Measurements from ENCODE around the gene EFCAB14.
A peak's percentile ranks its signal among the peaks of the same experiment; 100 is the strongest.
"Not testable (repeated sequence)": the region's sequence is repeated elsewhere in the genome, so short reads cannot be mapped to it uniquely, and the experiment has no call there.

EFCAB14 gene

DNA sequence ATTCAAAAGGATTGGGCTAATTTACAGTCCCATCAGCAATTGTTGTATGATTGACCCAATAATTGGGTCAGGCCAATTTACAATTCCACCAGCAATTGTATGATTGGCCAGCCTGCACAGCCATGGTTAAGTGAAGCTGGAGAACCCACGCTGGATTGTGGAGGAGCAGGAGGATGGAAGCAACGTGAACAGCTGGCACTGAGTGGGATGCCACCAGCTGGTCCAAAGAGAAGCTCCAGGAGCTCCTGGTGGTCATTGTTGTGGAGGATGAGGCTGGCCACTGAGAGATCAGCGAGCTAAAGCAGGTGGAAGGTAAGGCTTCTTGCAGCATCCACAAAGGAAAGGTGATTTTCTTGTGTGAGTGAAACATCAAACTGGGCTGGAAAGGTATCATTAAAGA is 23.2 kb upstream of the EFCAB14 start:
- no peak overlapping the region for H3K27ac Mint-ChIP-seq
- H3K27me3 Mint-ChIP-seq, result peaks cover 42% of the 10 kb centered on the region
- H3K9me3 Mint-ChIP-seq, result no peaks in the 10 kb centered on the region
- no peak overlapping the region for H3K4me3 Mint-ChIP-seq
- no peak for DNase-seq
- ATAC-seq, result no peak
- H3K4me1 Mint-ChIP-seq, result no peaks in the 10 kb centered on the region

DNA sequence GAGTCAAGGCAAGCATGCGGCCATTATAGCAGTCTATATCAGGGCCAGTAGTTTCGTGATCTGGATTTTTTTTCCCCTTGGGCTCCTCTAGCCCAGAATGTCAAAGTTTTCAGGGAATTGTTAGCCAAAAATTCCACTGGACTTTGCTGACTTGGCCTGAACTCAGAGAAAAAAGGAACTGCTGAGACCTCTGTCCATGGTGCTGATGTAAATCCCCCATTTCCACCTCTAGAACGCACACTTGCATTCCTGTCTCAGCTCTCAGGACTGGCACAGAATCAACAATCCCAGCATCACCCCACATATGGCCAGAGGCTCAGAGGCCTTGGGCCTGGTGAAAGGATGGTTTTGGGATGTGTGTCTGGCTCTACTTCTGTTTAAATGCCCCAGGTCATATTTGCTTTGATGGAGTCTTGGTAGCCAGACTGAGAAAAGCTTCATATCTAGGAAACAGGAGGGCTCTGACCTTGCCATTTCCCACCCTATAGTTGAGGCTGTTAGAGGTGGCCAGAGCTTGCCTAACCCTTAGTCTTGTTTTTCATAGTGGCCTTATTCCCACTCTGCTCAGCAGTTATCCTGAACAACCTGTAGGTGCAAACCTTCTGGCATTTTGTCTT is 16.9 kb upstream of the EFCAB14 start:
- ATAC-seq, result no peak
- peaks cover 9 to 12% of the 10 kb centered on the region in 2 donors for H3K9me3 Mint-ChIP-seq
- no peak overlapping the region for H3K27ac Mint-ChIP-seq
- DNase-seq, result no peak
- no peak overlapping the region for H3K4me3 Mint-ChIP-seq
- peaks cover 32% of the 10 kb centered on the region for H3K27me3 Mint-ChIP-seq
- no peaks in the 10 kb centered on the region for H3K4me1 Mint-ChIP-seq

DNA sequence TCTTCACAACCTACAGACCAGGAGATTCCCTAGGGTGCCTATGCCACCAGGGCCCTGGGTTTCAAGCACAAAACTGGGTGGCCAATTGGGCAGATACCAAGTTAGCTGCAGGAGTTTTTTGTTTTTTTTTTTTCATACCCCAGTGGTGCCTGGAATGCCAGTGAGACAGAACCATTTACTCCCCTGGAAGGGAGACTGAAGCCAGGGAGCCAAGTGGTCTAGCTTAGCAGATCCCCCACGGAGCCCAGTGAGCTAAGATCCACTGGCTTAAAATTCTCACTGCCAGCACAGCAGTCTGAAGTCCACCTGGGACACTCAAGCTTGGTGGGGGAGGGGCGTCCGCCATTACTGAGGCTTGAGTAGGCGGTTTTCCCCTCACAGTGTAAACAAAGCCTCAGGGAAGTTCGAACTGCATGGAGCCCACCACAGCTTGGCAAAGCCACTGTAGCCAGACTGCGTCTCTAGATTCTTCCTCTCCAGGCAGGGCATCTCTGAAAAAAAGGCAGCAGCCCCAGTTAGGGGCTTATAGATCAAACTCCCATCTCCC is 9.5 kb upstream of the EFCAB14 start:
- Mint-ChIP-seq H3K9me3 (peaks cover 10 to 11% of the 10 kb centered on the region in 2 donors), H3K27me3 (peaks cover 64% of the 10 kb centered on the region)
- DNase-seq, H3K4me3 Mint-ChIP-seq, ATAC-seq, H3K4me1 Mint-ChIP-seq, H3K27ac Mint-ChIP-seq: not testable (repeated sequence)

DNA sequence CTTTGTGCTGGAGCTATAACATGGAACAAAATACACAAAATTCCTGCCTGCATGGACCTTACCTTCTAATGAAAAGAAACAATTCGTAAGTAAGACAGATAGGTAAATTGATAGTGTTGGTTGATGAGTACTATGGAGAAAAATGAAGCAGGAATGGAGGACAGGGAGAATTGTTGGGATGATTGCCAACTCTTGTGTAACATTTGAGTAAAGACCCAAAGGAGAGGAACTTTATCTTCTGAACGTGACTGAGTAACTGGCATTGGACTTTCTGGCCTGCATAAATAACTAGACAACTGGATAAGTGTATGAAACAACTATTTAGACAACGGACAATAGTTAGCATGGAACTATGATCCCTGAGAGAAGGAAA is 6.8 kb upstream of the EFCAB14 start:
- H3K27me3 Mint-ChIP-seq, result peaks cover 46% of the 10 kb centered on the region
- peaks cover 6% of the 10 kb centered on the region for H3K4me1 Mint-ChIP-seq
- peaks cover 2 to 4% of the 10 kb centered on the region in 2 donors for H3K9me3 Mint-ChIP-seq
- no peak overlapping the region for H3K27ac Mint-ChIP-seq
- no peak for DNase-seq
- no peak overlapping the region for H3K4me3 Mint-ChIP-seq
- no peak for ATAC-seq

DNA sequence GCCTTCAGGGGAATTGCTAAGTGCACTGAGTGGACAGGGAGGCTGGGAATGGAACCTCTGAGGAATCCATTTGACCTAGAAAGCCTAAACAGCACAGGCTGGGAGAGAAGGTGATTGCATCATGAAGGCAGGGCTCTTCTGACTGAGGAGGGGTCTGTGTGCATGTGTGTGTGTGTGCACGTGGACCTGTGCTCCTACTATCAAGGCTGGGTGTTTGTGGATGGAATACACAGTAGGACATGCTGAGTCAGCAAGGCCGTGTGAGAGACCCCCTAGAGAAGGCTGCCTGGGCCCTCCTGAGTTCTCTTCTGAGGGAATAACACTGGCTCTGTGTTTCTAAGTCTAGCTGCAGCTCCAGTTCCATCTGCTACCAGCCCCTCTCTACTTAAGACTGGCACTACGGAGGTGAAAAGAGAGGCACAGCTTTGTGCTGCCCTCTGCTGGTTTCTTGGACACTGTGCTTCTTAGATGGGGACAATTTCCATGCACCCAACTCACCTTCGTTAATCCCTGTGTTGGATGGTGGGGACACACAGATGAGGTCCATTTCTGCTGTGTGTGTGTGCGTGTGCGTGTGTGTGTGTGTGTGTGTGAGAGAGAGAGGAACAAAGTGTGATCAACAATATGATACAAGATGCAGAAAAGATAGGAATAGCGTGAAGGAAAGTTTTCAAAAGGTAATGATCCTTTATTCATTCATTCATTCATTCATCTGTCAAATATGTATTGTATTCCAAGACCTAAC is 6.2 kb upstream of the EFCAB14 start:
- no peak overlapping the region for H3K27ac Mint-ChIP-seq
- H3K4me1 Mint-ChIP-seq, result peaks cover 6% of the 10 kb centered on the region
- peak; percentile 59 to 70 for DNase-seq
- H3K27me3 Mint-ChIP-seq, result peaks cover 41% of the 10 kb centered on the region
- H3K4me3 Mint-ChIP-seq, result no peak overlapping the region
- peaks cover 0 to under 1% of the 10 kb centered on the region in 2 donors for H3K9me3 Mint-ChIP-seq
- ATAC-seq, result peak; percentile 96

DNA sequence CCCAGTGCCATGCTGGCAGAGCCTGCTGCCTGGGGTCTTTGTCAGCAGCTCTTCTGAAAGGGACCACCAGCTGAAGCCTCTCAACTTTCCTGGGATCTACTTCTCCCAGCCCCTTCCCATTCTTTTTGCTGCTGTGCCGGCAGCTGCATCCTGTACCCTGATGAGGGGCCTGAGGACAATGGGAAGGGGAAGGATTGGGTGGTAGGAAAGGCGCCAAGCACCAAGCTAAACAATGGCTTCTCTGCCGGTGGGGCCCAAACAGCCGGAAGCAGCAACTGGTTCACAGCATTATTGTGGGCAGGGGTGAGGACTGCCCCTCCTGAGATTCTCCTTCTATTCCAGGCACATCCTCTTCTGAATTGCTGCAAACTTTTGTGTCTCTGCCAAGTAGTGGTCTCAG is 5.0 kb upstream of the EFCAB14 start:
- H3K4me1 Mint-ChIP-seq, result peaks cover 17% of the 10 kb centered on the region
- no peak overlapping the region for H3K4me3 Mint-ChIP-seq
- no peak for ATAC-seq
- no peaks in the 10 kb centered on the region for H3K9me3 Mint-ChIP-seq
- H3K27ac Mint-ChIP-seq, result no peak overlapping the region
- H3K27me3 Mint-ChIP-seq, result peaks cover 28% of the 10 kb centered on the region
- DNase-seq, result no peak

DNA sequence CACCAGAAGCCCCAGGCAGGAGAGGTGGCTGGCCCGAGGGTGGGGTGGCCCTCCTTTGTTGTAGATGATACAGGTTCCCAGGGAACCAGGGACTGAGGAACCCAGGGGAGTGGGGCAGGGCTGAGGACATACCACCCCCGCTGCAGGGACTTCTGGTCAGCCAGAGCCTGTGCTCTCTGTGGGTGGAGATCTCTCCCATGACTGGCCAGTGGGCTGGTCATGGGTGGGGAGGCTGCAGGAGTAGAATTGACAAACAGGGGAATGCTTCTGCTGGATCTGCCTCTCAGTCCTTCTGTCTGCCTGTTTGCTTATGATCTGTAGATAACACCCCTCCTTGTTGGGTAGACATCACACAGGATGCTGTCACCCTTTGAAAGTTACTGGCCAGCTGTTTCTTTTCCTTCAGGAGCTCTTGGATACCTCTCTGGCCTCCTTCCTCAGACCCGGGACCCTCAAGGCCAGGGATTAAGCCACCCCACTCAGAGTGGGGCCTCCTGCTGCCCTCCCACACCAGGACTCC is 2.8 kb upstream of the EFCAB14 start:
- DNase-seq, result no peak
- no peaks in the 10 kb centered on the region for H3K9me3 Mint-ChIP-seq
- no peak overlapping the region for H3K4me3 Mint-ChIP-seq
- H3K27me3 Mint-ChIP-seq, result peaks cover 18% of the 10 kb centered on the region
- H3K27ac Mint-ChIP-seq, result peak overlapping the region in 1 of 2 donors; percentile 49
- ATAC-seq, result no peak
- peaks cover 32% of the 10 kb centered on the region for H3K4me1 Mint-ChIP-seq

DNA sequence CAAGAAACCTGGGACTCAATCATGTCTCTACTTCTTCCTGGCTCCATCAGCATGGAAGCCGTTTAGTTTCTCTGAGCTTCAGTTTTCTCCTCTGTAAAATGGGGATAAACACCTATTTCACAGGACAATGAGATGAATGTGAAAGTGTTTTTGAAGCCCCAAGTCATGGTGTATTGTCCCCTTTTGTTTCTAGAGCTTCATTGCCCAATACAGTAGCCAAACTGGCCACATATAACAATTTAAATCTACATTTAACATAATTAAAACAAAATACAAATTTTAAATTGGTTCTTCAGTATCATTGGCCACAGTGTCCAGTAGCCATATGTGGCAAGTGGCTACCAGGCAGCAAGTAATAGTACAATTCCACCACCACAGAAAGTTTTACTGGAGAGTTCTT is 2.3 kb upstream of the EFCAB14 start:
- Mint-ChIP-seq H3K27ac (no peak overlapping the region), H3K27me3 (peaks cover 13% of the 10 kb centered on the region), H3K4me1 (peaks cover 38% of the 10 kb centered on the region), H3K4me3 (no peak overlapping the region), H3K9me3 (no peaks in the 10 kb centered on the region)
- ATAC-seq (no peak), DNase-seq (no peak)

DNA sequence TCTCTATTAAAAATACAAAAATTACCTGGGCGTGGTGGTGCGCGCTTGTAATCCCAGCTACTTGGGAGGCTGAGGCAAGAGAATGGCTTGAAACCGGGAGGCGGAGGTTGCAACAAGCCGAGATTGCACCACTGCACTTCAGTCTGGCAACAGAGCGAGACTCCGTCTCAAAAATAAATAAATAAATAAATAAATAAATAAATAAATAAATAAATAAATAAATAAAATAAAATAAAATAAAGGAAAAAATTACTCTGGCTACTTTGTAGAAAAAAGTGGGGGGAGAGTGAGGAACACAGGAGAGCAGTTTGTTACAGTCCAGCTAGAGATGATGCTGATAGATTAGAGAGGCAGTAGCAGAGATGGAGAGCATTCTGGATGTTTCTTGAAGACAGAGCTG is 1.4 kb upstream of the EFCAB14 start:
- not testable (repeated sequence) for DNase-seq, H3K27me3 Mint-ChIP-seq, H3K27ac Mint-ChIP-seq, H3K4me3 Mint-ChIP-seq, H3K9me3 Mint-ChIP-seq, ATAC-seq
- H3K4me1 Mint-ChIP-seq, result peaks cover 38% of the 10 kb centered on the region

DNA sequence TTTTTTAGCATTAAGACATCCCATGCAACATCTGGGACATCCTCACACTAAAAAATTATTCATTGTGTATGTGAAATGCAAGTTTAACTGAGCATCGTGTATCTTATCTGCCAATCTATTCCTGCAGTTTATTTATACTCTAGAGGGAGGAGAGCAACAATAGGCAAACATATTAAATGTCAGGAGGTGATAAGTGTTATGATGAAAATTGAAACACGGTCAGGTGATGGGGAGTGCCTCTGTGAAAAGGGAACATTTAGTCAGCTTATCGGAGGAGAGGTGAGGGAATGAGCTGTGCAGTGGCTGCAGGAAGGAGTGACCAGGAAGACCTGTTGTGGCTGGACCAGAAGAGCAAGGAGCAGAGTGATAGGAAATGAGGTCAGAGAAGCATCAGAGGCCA is 775 bp upstream of the EFCAB14 start:
- ATAC-seq, result no peak
- no peak for DNase-seq
- Mint-ChIP-seq H3K4me1 (peaks cover 32% of the 10 kb centered on the region), H3K27ac (no peak overlapping the region), H3K9me3 (no peaks in the 10 kb centered on the region), H3K4me3 (peak overlapping the region; percentile 83 to 91), H3K27me3 (no peaks in the 10 kb centered on the region)

DNA sequence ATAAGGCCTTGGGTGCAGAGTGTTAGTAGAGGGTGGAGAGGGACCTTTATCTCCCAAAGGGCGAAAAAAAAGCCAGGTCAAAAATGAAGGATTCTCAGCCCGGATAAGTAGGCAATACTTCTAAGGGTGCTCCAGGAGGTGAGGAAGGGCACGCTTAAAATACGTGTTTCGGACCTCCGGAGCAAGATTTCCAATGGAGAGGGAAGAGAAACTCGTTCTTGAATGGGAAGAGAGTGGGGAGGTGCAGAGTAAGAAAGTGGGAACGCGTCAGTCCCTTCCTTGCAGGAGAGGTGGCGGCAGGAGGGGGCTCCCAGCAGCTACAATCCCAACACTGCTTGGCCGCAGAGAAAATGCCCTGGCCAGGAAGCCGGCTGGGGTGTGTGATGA is 581 bp downstream of the EFCAB14 start:
- H3K4me3 Mint-ChIP-seq, result peak overlapping the region; percentile 91 to 93
- peaks cover 32% of the 10 kb centered on the region for H3K4me1 Mint-ChIP-seq
- peak overlapping the region; percentile 93 to 95 for H3K27ac Mint-ChIP-seq
- no peaks in the 10 kb centered on the region for H3K27me3 Mint-ChIP-seq
- no peaks in the 10 kb centered on the region for H3K9me3 Mint-ChIP-seq
- DNase-seq, result no peak
- ATAC-seq, result no peak

DNA sequence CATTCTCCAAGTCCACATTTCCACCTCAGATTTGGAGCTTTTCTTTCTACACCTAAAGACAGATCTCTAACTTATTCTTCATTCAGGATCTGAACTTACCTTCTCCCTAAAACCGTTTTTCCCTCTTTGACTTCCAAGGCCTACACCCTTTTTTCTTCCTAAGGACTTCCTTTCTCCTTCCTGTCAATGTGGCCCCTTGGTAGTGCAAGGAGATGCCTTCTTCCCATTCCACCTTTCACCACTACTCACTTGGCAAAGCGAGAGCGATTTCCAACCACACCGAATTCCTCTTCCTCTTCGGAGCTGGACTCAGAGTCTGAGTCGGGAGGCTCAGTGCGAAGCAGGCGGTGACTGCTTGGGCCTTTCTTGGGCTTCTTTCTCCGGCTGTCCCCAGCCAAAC is 1.3 kb downstream of the EFCAB14 start:
- peaks cover 32% of the 10 kb centered on the region for H3K4me1 Mint-ChIP-seq
- peak overlapping the region; percentile 91 to 93 for H3K4me3 Mint-ChIP-seq

DNA sequence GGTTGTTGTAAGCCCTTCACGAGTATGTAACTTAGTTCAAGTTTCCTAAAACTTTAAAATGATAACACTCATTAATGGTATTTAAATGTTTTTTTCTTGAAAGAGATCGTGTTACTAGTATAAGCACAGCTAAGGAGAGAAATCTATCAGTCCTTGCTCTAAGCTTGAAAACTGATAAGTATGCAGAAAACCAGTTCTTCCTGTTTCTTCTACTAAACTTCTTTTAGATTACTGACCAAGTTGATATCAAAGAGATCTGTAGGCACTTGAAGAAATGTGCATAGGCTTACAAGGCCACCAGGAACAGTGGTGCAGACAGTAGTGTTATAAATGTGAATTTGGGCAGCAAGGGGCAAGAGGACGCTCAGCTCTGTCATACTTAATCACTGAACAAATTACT is 3.9 kb downstream of the EFCAB14 start:
- H3K4me3 Mint-ChIP-seq, result no peak overlapping the region
- ATAC-seq, result no peak

More for the DNA sequence above, 1.3 kb downstream of the EFCAB14 start:
- H3K27ac Mint-ChIP-seq, result peak overlapping the region; percentile 93 to 95
- no peaks in the 10 kb centered on the region for H3K9me3 Mint-ChIP-seq
- ATAC-seq (no peak), DNase-seq (no peak)
- H3K27me3 Mint-ChIP-seq, result no peaks in the 10 kb centered on the region

DNA sequence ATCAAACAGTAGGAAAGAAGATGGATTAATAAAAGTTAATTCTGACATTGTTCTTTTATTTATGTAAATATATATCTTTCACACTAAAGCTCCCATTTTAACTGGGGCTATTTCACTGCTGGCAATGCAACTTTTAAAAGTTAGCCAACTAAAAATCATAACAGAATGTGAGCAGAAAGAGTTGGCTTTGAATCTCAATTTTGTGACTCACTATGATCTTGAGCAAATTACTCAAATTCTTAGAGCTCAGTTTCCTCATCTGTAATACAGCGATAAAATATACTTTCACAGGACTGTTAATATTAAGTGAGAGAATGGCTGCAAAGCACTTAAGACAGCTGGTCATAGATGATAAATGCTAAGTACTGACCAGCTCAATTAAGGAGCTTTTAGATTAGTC is 10.8 kb downstream of the EFCAB14 start:
- no peak for DNase-seq
- Mint-ChIP-seq H3K9me3 (no peaks in the 10 kb centered on the region), H3K4me3 (no peak overlapping the region), H3K4me1 (peaks cover 5% of the 10 kb centered on the region), H3K27me3 (no peaks in the 10 kb centered on the region), H3K27ac (no peak overlapping the region)
- no peak for ATAC-seq

More for the DNA sequence above, 3.9 kb downstream of the EFCAB14 start:
- Mint-ChIP-seq H3K4me1 (peaks cover 32% of the 10 kb centered on the region), H3K27me3 (no peaks in the 10 kb centered on the region), H3K9me3 (no peaks in the 10 kb centered on the region), H3K27ac (no peak overlapping the region)
- DNase-seq, result no peak

DNA sequence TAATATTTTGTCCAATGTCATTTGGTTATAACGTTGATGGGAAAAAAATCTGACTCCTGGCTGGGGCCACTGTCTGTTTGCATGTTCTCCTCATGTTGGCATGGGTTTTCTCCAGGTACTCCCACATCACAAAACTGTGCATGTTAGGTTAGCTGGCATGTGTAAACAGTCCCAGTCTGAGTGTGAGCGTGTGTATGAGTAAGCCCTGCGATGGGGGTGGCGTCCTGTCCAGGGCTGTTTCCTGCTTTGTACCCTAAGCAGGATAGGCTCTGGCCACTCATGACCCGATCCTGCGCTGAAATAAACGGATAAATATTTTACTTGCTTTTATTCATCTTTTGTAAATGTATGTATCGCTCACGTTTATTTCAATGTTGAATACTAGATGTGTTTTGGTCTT is 13.5 kb downstream of the EFCAB14 start:
- Mint-ChIP-seq H3K4me1 (peaks cover 5% of the 10 kb centered on the region), H3K4me3 (no peak overlapping the region), H3K9me3 (no peaks in the 10 kb centered on the region), H3K27ac (no peak overlapping the region), H3K27me3 (no peaks in the 10 kb centered on the region)
- ATAC-seq, result no peak
- DNase-seq, result no peak

DNA sequence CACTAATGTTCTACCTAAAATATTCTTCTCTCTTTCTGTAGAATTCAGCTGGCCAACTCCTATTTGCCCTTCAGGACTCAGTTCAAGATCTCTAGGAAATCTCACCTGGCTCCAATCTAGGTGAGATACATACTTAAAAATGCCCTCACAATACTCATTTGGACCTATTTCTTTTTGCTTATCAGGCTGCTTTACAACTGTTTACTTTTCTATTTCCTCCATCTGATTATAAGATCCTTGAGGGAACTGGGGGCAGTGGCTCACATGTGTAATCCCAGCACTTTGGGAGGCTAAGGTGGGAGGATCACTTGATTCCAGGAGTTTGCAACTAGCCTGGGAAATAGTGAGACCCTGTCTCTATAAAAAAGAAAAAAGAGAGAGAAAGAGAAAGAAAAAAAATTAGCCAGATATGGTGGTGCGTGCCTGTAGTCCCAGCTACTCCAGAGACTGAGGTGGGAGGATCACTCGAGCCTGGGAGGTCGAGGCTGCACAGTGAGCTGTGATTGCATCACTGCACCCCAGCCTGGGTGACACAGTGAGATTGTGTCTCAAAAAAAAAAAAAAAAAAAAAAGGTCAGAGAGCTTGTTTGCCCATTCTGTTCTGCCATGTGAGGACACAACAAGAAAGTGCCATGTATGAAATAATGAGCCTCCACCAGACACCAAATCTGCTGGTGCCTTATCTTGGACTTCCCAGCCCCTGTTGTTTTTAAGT is 14.8 kb downstream of the EFCAB14 start:
- Mint-ChIP-seq H3K4me1 (peaks cover 1% of the 10 kb centered on the region), H3K9me3 (no peaks in the 10 kb centered on the region), H3K27me3 (no peaks in the 10 kb centered on the region), H3K27ac (peak overlapping the region in 1 of 2 donors; percentile 12), H3K4me3 (no peak overlapping the region)
- ATAC-seq (no peak), DNase-seq (no peak)

Measured in stimulated activated naive CD8-positive, alpha-beta T cell treated with anti-CD3 and anti-CD28 coated beads, Interleukin-15, amount 100 ng/mL, for 72 hours (primary cell).